DOHH2 (cell line): Measurements from ENCODE around the gene CENPA.
"Not testable (repeated sequence)": the region's sequence is repeated elsewhere in the genome, so short reads cannot be mapped to it uniquely, and the experiment has no call there.

Source experiments
- H3F3A ChIP-seq: fragments of 200-600 bp; sonication (generic), shearing (Covaris generic); 2 replicates; pipeline ENCODE4 v1.6.0; 2016; ENCODE audit warnings: antibody characterized with exemption, mild to moderate bottlenecking; ENCODE audit not compliant: control insufficient read depth, insufficient read depth
- H3K27ac ChIP-seq: fragments of 200-600 bp; sonication (generic); 2 replicates; pipeline ENCODE4 v1.5.1; 2014; ENCODE audit warnings: low read depth, mild to moderate bottlenecking, low read length, moderate library complexity
- H3K27me3 ChIP-seq: fragments of 200-600 bp; sonication (generic); 2 replicates; pipeline ENCODE4 v1.6.1; 2014; ENCODE audit warnings: mild to moderate bottlenecking, low read length, mixed read lengths; ENCODE audit not compliant: control insufficient read depth
- H3K36me3 ChIP-seq: fragments of 200-600 bp; sonication (generic); 2 replicates; pipeline ENCODE4 v1.6.1; 2014; ENCODE audit warnings: mild to moderate bottlenecking, low read length, moderate library complexity, mixed read lengths; ENCODE audit not compliant: control insufficient read depth
- H3K4me1 ChIP-seq: fragments of 200-600 bp; sonication (generic); 2 replicates; pipeline ENCODE4 v1.6.1; 2014; ENCODE audit warnings: mild to moderate bottlenecking, low read length, mixed read lengths; ENCODE audit not compliant: control insufficient read depth
- H3K4me2 ChIP-seq: fragments of 200-600 bp; sonication (generic); 2 replicates; pipeline ENCODE4 v1.6.0; 2014; ENCODE audit warnings: mild to moderate bottlenecking, low read length, moderate library complexity
- H3K4me3 ChIP-seq: fragments of 200-600 bp; sonication (generic); 2 replicates; pipeline ENCODE4 v1.5.1; 2014; ENCODE audit warnings: mild to moderate bottlenecking, low read length, mixed read lengths
- H3K79me2 ChIP-seq: fragments of 200-600 bp; sonication (generic); 2 replicates; pipeline ENCODE4 v1.6.1; 2014; ENCODE audit warnings: mild to moderate bottlenecking, low read length, mixed read lengths; ENCODE audit not compliant: control insufficient read depth
- H3K9me2 ChIP-seq: fragments of 200-600 bp; sonication (generic); replicated peaks from 2 replicates; pipeline ENCODE4 v1.6.1; 2014; ENCODE audit warnings: mild to moderate bottlenecking, low read length, mixed read lengths; ENCODE audit not compliant: control insufficient read depth
- H3K9me3 ChIP-seq: fragments of 200-600 bp; sonication (generic); 2 replicates; pipeline ENCODE4 v1.6.1; 2014; ENCODE audit warnings: antibody characterized with exemption, low read length, mixed read lengths; ENCODE audit not compliant: control insufficient read depth, insufficient read depth
- H4K20me1 ChIP-seq: fragments of 200-600 bp; sonication (generic); 2 replicates; pipeline ENCODE4 v1.6.0; 2014; ENCODE audit warnings: low read depth, mild to moderate bottlenecking, antibody characterized with exemption, low read length, moderate library complexity; ENCODE audit not compliant: control insufficient read depth, insufficient read depth
- CTCF ChIP-seq: fragments of 200-600 bp; sonication (generic); IDR thresholded peaks from one replicate; pipeline ENCODE4 v1.5.1; 2014; ENCODE audit warnings: antibody characterized with exemption, mild to moderate bottlenecking, low read depth, low read length; ENCODE audit not compliant: poor library complexity, severe bottlenecking
- EZH2phosphoT487 ChIP-seq: fragments of 200-600 bp; sonication (generic); IDR thresholded peaks from 2 replicates; pipeline ENCODE4 v1.6.1; 2017; ENCODE audit warnings: borderline replicate concordance, mild to moderate bottlenecking, antibody characterized with exemption, low read length, moderate library complexity, mixed read lengths

The CENPA gene

GRCh38 chr2:26745609-26746327 lies 40.1 kb upstream of the CENPA start:
- TF ChIP-seq EZH2phosphoT487, result no peak
- TF ChIP-seq CTCF, result peak; percentile 91

GRCh38 chr2:26746934-26747333 lies 38.9 kb upstream of the CENPA start:
- TF ChIP-seq EZH2phosphoT487 (no peak), CTCF (no peak)
- no peak overlapping the region for H3K27ac ChIP-seq

More at GRCh38 chr2:26745609-26746327, 40.1 kb upstream of the CENPA start:
- Histone ChIP-seq H3K4me1 (peaks cover 20% of the 10 kb centered on the region), H3K9me2 (no peaks in the 10 kb centered on the region), H3K79me2 (no peaks in the 10 kb centered on the region), H3K27ac (no peak overlapping the region), H3K9me3 (no peaks in the 10 kb centered on the region), H3K4me2 (no peak overlapping the region), H4K20me1 (no peaks in the 10 kb centered on the region), H3F3A (no peaks in the 10 kb centered on the region), H3K27me3 (no peaks in the 10 kb centered on the region), H3K4me3 (no peak overlapping the region), H3K36me3 (no peaks in the 10 kb centered on the region)

GRCh38 chr2:26749787-26750420 lies 36.0 kb upstream of the CENPA start:
- not testable (repeated sequence) for H4K20me1 ChIP-seq, H3K79me2 ChIP-seq, H3K9me2 ChIP-seq, H3K36me3 ChIP-seq, H3F3A ChIP-seq, H3K9me3 ChIP-seq, H3K27me3 ChIP-seq
- peak overlapping the region; percentile 42; the same call in 1 of the 2 replicates for H3K27ac ChIP-seq
- peak overlapping the region; percentile 70 for H3K4me3 ChIP-seq
- H3K4me2 ChIP-seq, result peak overlapping the region; percentile 69
- H3K4me1 ChIP-seq, result peaks cover 37% of the 10 kb centered on the region

More at GRCh38 chr2:26746934-26747333, 38.9 kb upstream of the CENPA start:
- Histone ChIP-seq H3K79me2 (peaks cover 4% of the 10 kb centered on the region; the same call in 1 of the 2 replicates), H4K20me1 (no peaks in the 10 kb centered on the region), H3K4me3 (no peak overlapping the region), H3K4me1 (peaks cover 26% of the 10 kb centered on the region), H3K27me3 (no peaks in the 10 kb centered on the region), H3F3A (no peaks in the 10 kb centered on the region), H3K9me3 (no peaks in the 10 kb centered on the region), H3K36me3 (no peaks in the 10 kb centered on the region), H3K9me2 (no peaks in the 10 kb centered on the region), H3K4me2 (no peak overlapping the region)

- Histone ChIP-seq H3K4me1 (peaks cover 37% of the 10 kb centered on the region), H3K4me3 (peak overlapping the region; percentile 70), H3K4me2 (peak overlapping the region; percentile 69)
- not testable (repeated sequence) for H4K20me1 ChIP-seq, H3K9me2 ChIP-seq, H3K79me2 ChIP-seq, H3K36me3 ChIP-seq, H3K27ac ChIP-seq, H3K9me3 ChIP-seq, H3K27me3 ChIP-seq, H3F3A ChIP-seq
Measured at GRCh38 chr2:26750467-26750866, 35.4 kb upstream of the CENPA start.
